ENCODE data around the gene DENND1C.

DENND1C gene, protein sequence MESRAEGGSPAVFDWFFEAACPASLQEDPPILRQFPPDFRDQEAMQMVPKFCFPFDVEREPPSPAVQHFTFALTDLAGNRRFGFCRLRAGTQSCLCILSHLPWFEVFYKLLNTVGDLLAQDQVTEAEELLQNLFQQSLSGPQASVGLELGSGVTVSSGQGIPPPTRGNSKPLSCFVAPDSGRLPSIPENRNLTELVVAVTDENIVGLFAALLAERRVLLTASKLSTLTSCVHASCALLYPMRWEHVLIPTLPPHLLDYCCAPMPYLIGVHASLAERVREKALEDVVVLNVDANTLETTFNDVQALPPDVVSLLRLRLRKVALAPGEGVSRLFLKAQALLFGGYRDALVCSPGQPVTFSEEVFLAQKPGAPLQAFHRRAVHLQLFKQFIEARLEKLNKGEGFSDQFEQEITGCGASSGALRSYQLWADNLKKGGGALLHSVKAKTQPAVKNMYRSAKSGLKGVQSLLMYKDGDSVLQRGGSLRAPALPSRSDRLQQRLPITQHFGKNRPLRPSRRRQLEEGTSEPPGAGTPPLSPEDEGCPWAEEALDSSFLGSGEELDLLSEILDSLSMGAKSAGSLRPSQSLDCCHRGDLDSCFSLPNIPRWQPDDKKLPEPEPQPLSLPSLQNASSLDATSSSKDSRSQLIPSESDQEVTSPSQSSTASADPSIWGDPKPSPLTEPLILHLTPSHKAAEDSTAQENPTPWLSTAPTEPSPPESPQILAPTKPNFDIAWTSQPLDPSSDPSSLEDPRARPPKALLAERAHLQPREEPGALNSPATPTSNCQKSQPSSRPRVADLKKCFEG

DNA sequence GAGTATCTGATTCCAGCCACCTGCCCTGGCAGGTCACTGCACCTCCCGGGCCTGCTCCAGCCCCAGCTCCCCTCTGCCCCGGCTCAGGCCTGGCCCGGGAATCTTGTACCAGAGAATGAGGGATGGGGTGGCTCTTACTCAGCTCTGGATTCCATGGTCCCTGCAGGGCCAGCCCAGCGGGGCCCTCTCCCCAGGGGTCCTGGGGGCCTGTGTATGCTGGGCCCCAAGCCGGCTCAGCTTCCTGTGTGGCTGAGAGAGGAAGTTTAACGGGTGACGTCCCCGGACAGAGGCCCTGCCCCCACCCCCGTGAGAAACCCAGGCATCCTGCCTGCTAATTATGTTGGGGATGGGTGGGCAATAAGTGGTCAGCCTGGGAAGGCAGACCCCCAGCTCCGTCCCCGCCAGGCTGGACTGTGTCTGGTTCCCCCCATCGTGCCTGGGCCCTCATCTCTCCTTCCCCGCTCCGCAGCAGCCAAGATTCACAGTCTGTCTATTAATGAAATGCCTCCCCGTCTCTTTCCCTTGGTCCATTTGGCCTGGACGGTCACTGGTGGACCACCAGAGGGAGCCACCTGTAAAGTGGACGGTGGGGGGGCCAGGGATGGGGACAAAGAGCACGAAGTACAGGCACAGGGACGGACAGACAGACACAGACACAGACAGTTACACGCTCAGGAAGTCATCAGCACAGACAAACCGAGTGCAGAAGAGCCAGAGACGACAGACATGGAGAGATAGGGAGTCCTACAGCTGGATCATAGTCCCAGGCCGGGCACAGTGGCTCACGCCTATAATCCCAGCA is at the start of gene DENND1C:
Gene DENND1C, minus strand, starts transcription at position 247 of the 802 bp plus-strand sequence. Its CDS starts 92 bp downstream, at position 155.
- peak; percentile 51 to 53 for DNase-seq

DNA sequence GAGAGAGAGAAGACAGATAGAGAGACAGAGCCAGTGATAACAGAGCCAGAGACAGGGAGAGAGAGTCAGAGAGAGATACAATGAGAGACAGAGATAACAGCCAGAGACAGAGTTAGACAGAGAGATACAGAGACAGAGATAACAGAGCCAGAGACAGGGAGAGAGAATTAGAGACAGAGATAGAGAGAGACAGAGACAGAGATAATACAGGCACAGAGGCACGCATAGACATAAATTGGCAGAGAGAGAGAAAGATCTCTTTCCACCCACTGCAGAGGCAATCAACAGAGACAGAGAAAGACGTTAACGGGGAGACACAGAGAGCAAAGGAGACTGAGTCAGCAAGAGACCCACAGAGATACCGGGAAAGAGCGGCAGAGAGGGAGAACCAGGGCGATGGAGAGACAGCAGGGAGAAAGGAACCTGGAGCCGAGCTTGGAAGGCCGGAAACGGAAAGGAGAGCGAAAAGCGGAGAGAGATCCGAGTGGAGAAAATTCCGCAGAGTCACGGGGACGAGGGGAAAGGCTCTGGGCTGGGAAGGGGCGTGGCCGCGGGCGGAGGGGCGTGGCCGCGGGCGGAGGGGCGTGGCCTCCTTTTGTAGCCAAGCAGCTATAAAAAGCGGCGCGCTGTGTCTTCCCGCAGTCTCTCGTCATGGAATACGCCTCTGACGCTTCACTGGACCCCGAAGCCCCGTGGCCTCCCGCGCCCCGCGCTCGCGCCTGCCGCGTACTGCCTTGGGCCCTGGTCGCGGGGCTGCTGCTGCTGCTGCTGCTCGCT is 49.0 kb upstream of the DENND1C start, which contains the start of gene TNFSF9:
Gene TNFSF9, plus strand, starts transcription at position 641 of the 777 bp plus-strand sequence. Its CDS starts 11 bp downstream, at position 652.
- peak; percentile 73 to 77 for DNase-seq

DNA sequence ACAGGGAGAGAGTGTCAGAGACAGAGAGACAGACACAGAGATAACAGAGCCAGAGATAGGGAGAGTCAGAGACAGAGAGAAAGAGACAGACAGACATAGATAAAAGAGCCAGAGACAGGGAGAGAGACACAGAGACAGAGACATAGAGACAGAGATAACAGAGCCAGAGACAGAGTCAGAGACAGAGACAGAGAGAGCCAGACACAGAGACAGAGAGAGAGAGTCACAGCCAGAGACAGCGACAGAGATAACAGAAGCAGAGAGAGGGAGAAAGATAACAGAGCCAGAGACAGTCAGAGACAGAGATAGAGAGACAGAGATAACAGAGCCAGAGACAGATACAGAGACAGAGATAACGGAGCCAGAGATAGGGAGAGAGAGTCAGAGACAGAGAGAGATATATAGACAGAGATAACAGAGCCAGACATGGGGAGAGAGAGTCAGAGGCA is 48.4 kb upstream of the DENND1C start:
- no peak for DNase-seq

DNA sequence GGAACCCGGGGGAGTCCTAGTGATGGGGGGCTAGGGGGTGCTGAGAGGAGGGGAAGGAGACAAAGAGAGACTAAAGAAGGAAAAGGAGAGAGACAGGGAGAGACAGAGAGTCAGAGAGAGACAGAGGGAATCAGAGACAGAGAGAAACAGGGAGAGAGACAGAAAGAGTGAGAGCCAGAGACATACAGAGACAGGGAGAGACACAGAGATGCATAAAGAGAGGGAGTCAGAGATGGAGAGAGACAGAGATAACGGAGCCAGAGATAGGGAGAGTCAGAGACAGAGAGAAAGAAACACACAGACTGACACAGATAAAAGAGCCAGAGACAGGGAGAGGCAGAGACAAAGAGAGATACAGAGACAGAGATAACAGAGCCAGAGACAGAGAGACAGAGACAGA is 47.8 kb upstream of the DENND1C start:
- DNase-seq = no peak

DNA sequence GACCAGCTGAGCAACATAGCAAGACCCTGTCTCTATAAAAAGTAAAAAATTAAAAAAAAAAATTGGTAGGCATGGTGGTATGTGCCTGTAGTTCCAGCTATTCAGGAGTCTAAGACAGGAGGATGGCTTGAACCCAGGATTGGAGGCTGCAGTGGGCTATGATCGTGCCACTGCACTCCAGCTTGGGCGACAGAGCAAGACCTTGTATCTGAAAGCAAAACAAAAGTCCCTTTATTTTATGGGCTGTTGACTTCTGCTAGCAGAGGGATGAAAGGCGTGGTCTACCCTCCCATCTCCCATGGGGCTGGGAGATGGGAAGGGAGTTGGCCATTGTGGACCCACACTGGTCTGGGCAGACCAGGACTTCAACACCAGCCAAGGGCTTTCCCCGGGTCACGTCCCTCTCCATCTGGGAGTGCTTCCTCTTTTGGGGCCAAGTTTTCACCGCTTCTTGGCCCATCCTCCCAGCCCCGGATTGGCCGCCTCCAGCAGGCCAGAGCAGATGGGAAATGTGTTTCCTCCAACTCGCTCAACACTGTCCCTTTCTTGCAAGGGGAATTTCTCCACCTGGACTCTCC is 47.0 kb upstream of the DENND1C start:
- DNase-seq = no peak

GRCh38 chr19:6527893-6528543 is 46.4 kb upstream of the DENND1C start:
- DNase-seq = no peak

DNA sequence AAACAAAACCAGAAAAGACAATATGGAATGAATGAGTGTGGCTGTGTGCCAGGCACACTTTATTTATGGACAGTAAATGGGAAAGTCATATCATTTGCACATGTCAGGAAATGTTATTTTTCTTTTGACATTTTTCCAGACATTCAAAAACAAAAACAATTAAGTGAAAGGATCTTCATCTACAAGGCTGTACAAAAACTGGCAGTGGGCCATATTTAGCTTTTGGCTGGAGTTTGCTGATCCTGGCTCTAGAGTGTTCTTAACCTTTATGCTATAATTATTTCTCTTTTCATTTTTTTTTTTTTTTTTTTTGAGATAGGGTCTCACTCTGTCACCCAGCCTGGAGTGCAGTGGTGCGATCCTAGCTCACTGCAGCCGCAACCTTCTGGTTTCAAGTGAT is 42.7 kb upstream of the DENND1C start:
- no peak for DNase-seq

DNA sequence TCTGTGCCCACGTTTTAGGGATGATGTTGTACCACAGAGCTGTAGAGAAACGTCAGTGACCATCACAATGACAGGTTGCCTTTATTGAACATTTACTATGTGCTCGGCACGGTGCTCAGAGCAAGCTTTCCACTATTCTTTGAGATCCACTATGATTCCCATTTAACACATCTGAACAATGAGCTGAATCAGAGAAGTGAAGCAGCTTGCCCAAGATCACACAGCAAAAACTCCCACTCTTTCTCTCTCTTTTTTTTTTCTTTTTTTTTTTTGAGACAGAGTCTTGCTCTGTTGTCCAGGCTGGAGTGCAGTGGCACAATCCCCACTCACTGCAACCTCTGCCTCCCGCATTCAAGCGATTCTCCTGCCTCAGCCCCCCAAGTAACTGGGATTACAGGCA is 41.1 kb upstream of the DENND1C start:
- DNase-seq = no peak

DNA sequence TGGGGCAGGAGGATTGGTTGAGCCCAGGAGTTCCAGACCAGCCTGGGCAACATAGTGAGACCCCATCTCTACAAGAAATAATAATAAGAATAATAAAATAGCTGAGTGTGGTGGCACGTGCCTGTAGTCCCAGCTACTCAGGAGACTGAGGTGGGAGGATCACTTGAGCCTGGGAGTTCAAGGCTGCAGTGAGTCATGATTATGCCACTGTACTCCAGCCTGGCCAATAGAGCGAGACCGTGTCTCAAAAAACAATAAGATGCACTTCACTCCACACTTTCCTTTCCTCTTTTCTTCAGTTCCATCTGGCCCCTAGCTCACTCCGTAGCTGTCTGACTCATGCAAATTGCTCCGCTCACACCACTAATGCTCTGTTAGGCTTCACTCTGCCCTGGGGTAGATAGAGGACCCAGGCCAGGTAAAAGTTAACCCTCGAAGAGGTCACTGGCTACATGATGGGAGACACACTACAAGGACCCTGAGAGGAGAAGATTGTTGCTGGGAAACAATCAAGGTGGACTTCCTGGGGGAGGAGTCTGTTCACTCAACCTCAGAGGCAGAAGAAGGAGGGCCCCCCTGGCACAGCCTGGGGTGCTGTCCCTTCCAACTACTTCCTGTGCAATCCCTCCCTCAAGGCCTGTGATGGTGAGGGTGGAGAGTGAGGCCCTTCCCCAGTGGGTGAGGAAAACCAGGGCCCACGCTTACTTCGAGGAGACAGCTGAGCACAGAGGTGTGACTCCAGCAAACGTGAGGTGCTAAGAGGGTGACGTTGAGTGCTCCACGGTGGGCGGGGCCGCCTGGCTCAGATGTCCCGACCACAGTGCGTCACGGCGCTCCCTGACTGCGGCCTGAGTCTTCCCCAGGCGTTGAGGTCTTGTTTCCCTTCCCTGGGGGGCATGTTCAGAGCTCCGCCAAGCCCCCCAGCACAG is 40.4 kb upstream of the DENND1C start:
- peak; percentile 46 to 51 for DNase-seq

DNA sequence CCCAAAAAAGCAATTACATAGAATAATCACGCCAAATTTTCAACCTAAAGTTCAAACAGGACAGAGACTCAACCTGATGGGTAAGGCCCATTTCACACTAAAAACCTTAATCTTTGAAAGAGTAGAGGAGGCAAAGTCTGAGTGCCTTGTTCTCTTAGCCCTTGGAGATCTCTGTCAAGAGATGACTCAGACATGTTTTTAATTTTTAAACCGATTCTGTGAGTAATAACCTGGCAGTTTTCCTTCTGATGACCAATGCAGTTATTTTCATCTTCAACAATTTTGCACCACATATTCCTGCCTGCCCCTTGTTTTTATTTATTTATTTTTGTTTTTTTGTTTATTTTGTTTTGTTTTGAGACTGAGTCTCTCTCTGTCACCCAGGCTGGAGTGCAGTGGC is 37.7 kb upstream of the DENND1C start:
- DNase-seq = no peak

GRCh38 chr19:6518145-6518911 is 36.7 kb upstream of the DENND1C start:
- DNase-seq = no peak

DNA sequence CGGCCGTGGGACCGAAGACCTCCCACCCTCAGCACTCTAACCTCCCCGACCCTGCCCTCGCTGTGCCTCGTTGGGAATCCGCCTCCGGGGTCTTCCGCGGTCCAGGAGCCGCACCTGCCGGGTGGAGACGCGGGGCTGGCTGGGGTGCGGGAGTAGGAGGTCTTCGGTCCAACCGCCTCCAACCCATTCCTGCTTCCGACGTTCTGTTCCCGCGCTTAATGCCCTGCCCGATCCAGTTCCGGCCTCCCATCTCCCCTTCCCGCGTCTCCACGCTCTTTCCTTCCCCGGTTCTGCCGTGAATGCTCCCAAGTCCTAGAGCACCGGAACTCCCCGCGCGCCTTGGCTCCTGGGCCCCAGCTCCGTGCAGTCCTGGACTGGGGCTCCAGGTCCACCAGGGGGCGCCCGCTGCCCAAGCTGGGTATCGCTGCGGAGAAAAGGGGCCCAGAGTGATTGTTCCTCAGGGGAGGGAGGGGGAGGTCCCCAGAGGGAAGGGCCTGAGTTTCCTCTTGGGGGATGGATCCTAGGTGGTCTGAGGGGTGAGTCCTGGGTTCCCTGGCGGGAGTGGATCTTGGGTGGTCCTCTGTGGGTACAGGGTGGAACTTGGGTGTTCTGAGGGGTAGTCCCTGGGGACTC is 35.2 kb upstream of the DENND1C start:
- peak; percentile 90 to 91 for DNase-seq

GRCh38 chr19:6516018-6516658 is 34.6 kb upstream of the DENND1C start:
- peak; percentile 38 to 39 for DNase-seq

- DNase-seq = no peak
Measured at GRCh38 chr19:6514926-6515544, 33.4 kb upstream of the DENND1C start.

- no peak for DNase-seq
Measured at GRCh38 chr19:6514089-6514488, 32.5 kb upstream of the DENND1C start.

GRCh38 chr19:6510618-6511017 is 29.0 kb upstream of the DENND1C start:
- DNase-seq = no peak

- DNase-seq = no peak
Measured at GRCh38 chr19:6509118-6509971, 27.8 kb upstream of the DENND1C start.

Measured in activated CD4-positive, alpha-beta T cell treated with anti-CD3 and anti-CD28 coated beads, Interleukin-2, amount 50 U/mL, for 4 hours (primary cell).